ENCODE data around the gene APMAP. TPM values are rescaled to one million over a fixed set of nuclear protein-coding genes. Genes with fewer than 3 reads are reported as not detected.
A peak's percentile ranks its signal among the peaks of the same experiment; 100 is the strongest.

The APMAP gene
- total RNA-seq, 2 experiments from 2014 or later = 36.7 to 40.0 TPM

GRCh38 chr20:24952376-24953208 is 40.0 kb downstream of the APMAP start:
- DNase-seq (no peak), ATAC-seq (no peak)
- H3K4me3 Mint-ChIP-seq = peak overlapping the region; percentile 83
- no peaks in the 10 kb centered on the region for H3K27me3 Mint-ChIP-seq
- H3K9me3 Mint-ChIP-seq = peaks cover 5% of the 10 kb centered on the region
- intact Hi-C loops (cut with micrococcal nuclease) = no loop called here
- no peak for TF ChIP-seq CTCF (IDR thresholded peaks at IDR 0.05)
- POLR2A ChIA-PET = interaction anchor here (0.9 to 2.2 kb wide), 5 partner anchors 8 to 39 kb away, joined by 3 to 6 read pairs (median 4); partner anchors contain the start of gene APMAP
- H3K36me3 Mint-ChIP-seq (ENCODE audit: low read depth) = peaks cover 35% of the 10 kb centered on the region
- CTCF ChIA-PET = interaction anchor here (1.4 to 7.8 kb wide), 2 partner anchors 21 to 1015 kb away, joined by 3 to 30 read pairs; no protein-coding TSS in a partner anchor
- peaks cover 58% of the 10 kb centered on the region for H3K4me1 Mint-ChIP-seq (ENCODE audit: low read depth)
- H3K27ac Mint-ChIP-seq = peak overlapping the region; percentile 46

GRCh38 chr20:24951536-24952083 is 40.9 kb downstream of the APMAP start:
- intact Hi-C loops (cut with micrococcal nuclease) = no loop called here
- peaks cover 13% of the 10 kb centered on the region for H3K9me3 Mint-ChIP-seq
- H3K36me3 Mint-ChIP-seq (ENCODE audit: low read depth) = peaks cover 45% of the 10 kb centered on the region
- TF ChIP-seq CTCF (IDR thresholded peaks at IDR 0.05) = no peak
- H3K27me3 Mint-ChIP-seq = no peaks in the 10 kb centered on the region
- peak overlapping the region; percentile 83 for H3K4me3 Mint-ChIP-seq
- CTCF ChIA-PET = interaction anchor here (7.8 kb wide), 1 partner anchor 20 kb away, joined by 30 read pairs; no protein-coding TSS in a partner anchor
- DNase-seq (no peak), ATAC-seq (no peak)
- H3K27ac Mint-ChIP-seq = peak overlapping the region; percentile 78
- peaks cover 61% of the 10 kb centered on the region for H3K4me1 Mint-ChIP-seq (ENCODE audit: low read depth)
- POLR2A ChIA-PET = interaction anchor here (1.0 to 3.9 kb wide), 3 partner anchors 8 to 12 kb away, joined by 5 to 15 read pairs (median 6); no protein-coding TSS in a partner anchor

- TF ChIP-seq CTCF (IDR thresholded peaks at IDR 0.05) = no peak
- intact Hi-C loops (cut with micrococcal nuclease) = no loop called here
- Mint-ChIP-seq H3K4me1 (ENCODE audit: low read depth) (peaks cover 61% of the 10 kb centered on the region), H3K9me3 (peaks cover 16% of the 10 kb centered on the region), H3K27ac (peak overlapping the region; percentile 78), H3K4me3 (peak overlapping the region; percentile 83), H3K27me3 (no peaks in the 10 kb centered on the region), H3K36me3 (ENCODE audit: low read depth) (peaks cover 47% of the 10 kb centered on the region)
- POLR2A ChIA-PET = interaction anchor here (0.6 to 3.9 kb wide), 2 partner anchors 9 to 919 kb away, joined by 3 to 15 read pairs; no protein-coding TSS in a partner anchor
- CTCF ChIA-PET = interaction anchor here (0.8 to 7.8 kb wide), 2 partner anchors 20 to 33 kb away, joined by 3 to 30 read pairs; no protein-coding TSS in a partner anchor
- ATAC-seq = no peak
- no peak for DNase-seq
Measured at GRCh38 chr20:24950836-24951525, 41.6 kb downstream of the APMAP start.

GRCh38 chr20:24950128-24950835 is 42.3 kb downstream of the APMAP start:
- Mint-ChIP-seq H3K36me3 (ENCODE audit: low read depth) (peaks cover 49% of the 10 kb centered on the region), H3K27me3 (no peaks in the 10 kb centered on the region), H3K9me3 (peaks cover 22% of the 10 kb centered on the region), H3K27ac (peak overlapping the region; percentile 100), H3K4me1 (ENCODE audit: low read depth) (peaks cover 61% of the 10 kb centered on the region), H3K4me3 (peak overlapping the region; percentile 83)
- ATAC-seq (no peak), DNase-seq (no peak)
- ChIA-PET CTCF (interaction anchor here (0.8 to 7.8 kb wide), 3 partner anchors 9 to 33 kb away, joined by 3 to 30 read pairs (median 4); no protein-coding TSS in a partner anchor), POLR2A (interaction anchor here (1.0 to 3.9 kb wide), 2 partner anchors 10 to 84 kb away, joined by 4 to 15 read pairs; no protein-coding TSS in a partner anchor)
- no peak for TF ChIP-seq CTCF (IDR thresholded peaks at IDR 0.05)
- intact Hi-C loops (cut with micrococcal nuclease) = no loop called here
